ENCODE results near the gene SPATA33.
"Not testable (repeated sequence)": the region's sequence is repeated elsewhere in the genome, so short reads cannot be mapped to it uniquely, and the experiment has no call there.

SPATA33 gene

GRCh38 chr16:89629827-89630610 lies 27.6 kb upstream of the SPATA33 start:
- no peak for DNase-seq (ENCODE audit: low spot score)

GRCh38 chr16:89633064-89633631 lies 24.5 kb upstream of the SPATA33 start:
- DNase-seq (ENCODE audit: low spot score) = no peak

- DNase-seq (ENCODE audit: low spot score) = not testable (repeated sequence)
Measured at GRCh38 chr16:89634463-89635385, 22.9 kb upstream of the SPATA33 start.

- no peak for DNase-seq (ENCODE audit: low spot score)
Measured at GRCh38 chr16:89636663-89637062, 21.0 kb upstream of the SPATA33 start.

- no peak for DNase-seq (ENCODE audit: low spot score)
Measured at GRCh38 chr16:89637379-89637778, 20.3 kb upstream of the SPATA33 start.

- no peak for DNase-seq (ENCODE audit: low spot score)
Measured at GRCh38 chr16:89638455-89638854, 19.2 kb upstream of the SPATA33 start.

- no peak for DNase-seq (ENCODE audit: low spot score)
Measured at GRCh38 chr16:89639385-89639784, 18.3 kb upstream of the SPATA33 start.

GRCh38 chr16:89641458-89642119 lies 16.0 kb upstream of the SPATA33 start:
- DNase-seq (ENCODE audit: low spot score) = no peak

GRCh38 chr16:89642574-89642973 lies 15.1 kb upstream of the SPATA33 start:
- DNase-seq (ENCODE audit: low spot score) = no peak

- no peak for DNase-seq (ENCODE audit: low spot score)
Measured at GRCh38 chr16:89643769-89644300, 13.8 kb upstream of the SPATA33 start.

- DNase-seq (ENCODE audit: low spot score) = no peak
Measured at GRCh38 chr16:89645122-89645521, 12.5 kb upstream of the SPATA33 start.

GRCh38 chr16:89646270-89646669 lies 11.4 kb upstream of the SPATA33 start:
- no peak for DNase-seq (ENCODE audit: low spot score)

- no peak for DNase-seq (ENCODE audit: low spot score)
Measured at GRCh38 chr16:89646906-89647305, 10.7 kb upstream of the SPATA33 start.

GRCh38 chr16:89651584-89651983 lies 6.1 kb upstream of the SPATA33 start:
- DNase-seq (ENCODE audit: low spot score) = no peak

- DNase-seq (ENCODE audit: low spot score) = no peak
Measured at GRCh38 chr16:89653656-89654295, 3.9 kb upstream of the SPATA33 start.

- DNase-seq (ENCODE audit: low spot score) = no peak
Measured at GRCh38 chr16:89655062-89655643, 2.5 kb upstream of the SPATA33 start.

GRCh38 chr16:89656435-89657121 lies 1.1 kb upstream of the SPATA33 start:
- no peak for DNase-seq (ENCODE audit: low spot score)

GRCh38 chr16:89658221-89658879 lies 714 bp downstream of the SPATA33 start:
- no peak for DNase-seq (ENCODE audit: low spot score)

GRCh38 chr16:89660146-89660545 lies 2.5 kb downstream of the SPATA33 start:
- no peak for DNase-seq (ENCODE audit: low spot score)

GRCh38 chr16:89661215-89661614 lies 3.6 kb downstream of the SPATA33 start:
- DNase-seq (ENCODE audit: low spot score) = no peak
